Stimulated activated CD8-positive, alpha-beta memory T cell treated with anti-CD3 and anti-CD28 coated beads, Interleukin-15, amount 100 ng/mL, for 1 hour (primary cell): Measurements from ENCODE around the gene PCSK7.
A peak's percentile ranks its signal among the peaks of the same experiment; 100 is the strongest.
"Not testable (repeated sequence)": the region's sequence is repeated elsewhere in the genome, so short reads cannot be mapped to it uniquely, and the experiment has no call there.

Source experiments
- DNase-seq: peaks from one replicate; pipeline ENCODE4 v3.0.0-alpha.2; 2020; ENCODE audit warnings: low read depth

PCSK7 gene

GRCh38 chr11:117231842-117232091 is at the start of gene PCSK7:
TSS of gene PCSK7 (minus strand) at chr11:117232073. CDS start at chr11:117229844, 2,229 bp downstream.
- DNase-seq: no peak

- DNase-seq: no peak
Observed at GRCh38 chr11:117281159-117281558, 49.3 kb upstream of the PCSK7 start.

- no peak for DNase-seq
Observed at GRCh38 chr11:117279711-117280376, 48.0 kb upstream of the PCSK7 start.

GRCh38 chr11:117278347-117278746 is 46.5 kb upstream of the PCSK7 start:
- no peak for DNase-seq

GRCh38 chr11:117273550-117274289 is 41.8 kb upstream of the PCSK7 start:
- no peak for DNase-seq

- not testable (repeated sequence) for DNase-seq
Observed at GRCh38 chr11:117272175-117272574, 40.3 kb upstream of the PCSK7 start.

GRCh38 chr11:117271208-117271607 is 39.3 kb upstream of the PCSK7 start:
- DNase-seq: no peak

- no peak for DNase-seq
Observed at GRCh38 chr11:117269856-117270255, 38.0 kb upstream of the PCSK7 start.

GRCh38 chr11:117265745-117266144 is 33.9 kb upstream of the PCSK7 start:
- DNase-seq: no peak

GRCh38 chr11:117264624-117265323 is 32.9 kb upstream of the PCSK7 start:
- DNase-seq: not testable (repeated sequence)

GRCh38 chr11:117259417-117259816 is 27.5 kb upstream of the PCSK7 start:
- no peak for DNase-seq

GRCh38 chr11:117258576-117258975 is 26.7 kb upstream of the PCSK7 start:
- DNase-seq: no peak

GRCh38 chr11:117256573-117256972 is 24.7 kb upstream of the PCSK7 start:
- DNase-seq: no peak

GRCh38 chr11:117255966-117256365 is 24.1 kb upstream of the PCSK7 start:
- DNase-seq: no peak

- DNase-seq: no peak
Observed at GRCh38 chr11:117251506-117251905, 19.6 kb upstream of the PCSK7 start.

GRCh38 chr11:117249571-117249970 is 17.7 kb upstream of the PCSK7 start:
- DNase-seq: no peak

- no peak for DNase-seq
Observed at GRCh38 chr11:117248341-117248740, 16.5 kb upstream of the PCSK7 start.

- no peak for DNase-seq
Observed at GRCh38 chr11:117239295-117239694, 7.4 kb upstream of the PCSK7 start.

- DNase-seq: no peak
Observed at GRCh38 chr11:117238221-117238620, 6.3 kb upstream of the PCSK7 start.

GRCh38 chr11:117232911-117233409 is 1.1 kb upstream of the PCSK7 start:
- no peak for DNase-seq

GRCh38 chr11:117232092-117232878 is 412 bp upstream of the PCSK7 start, which contains the start of gene RNF214:
TSS of gene RNF214 (plus strand) at chr11:117232671. CDS start at chr11:117234273, 1,602 bp downstream.
- DNase-seq: peak; percentile 35
